Gastrocnemius medialis (tissue), 4 donors: ENCODE measurements around the gene AFDN. TPM values are rescaled to one million over a fixed set of nuclear protein-coding genes. Genes with fewer than 3 reads are reported as not detected.

Experiments
- ATAC-seq, 2 donors: fragments of 150-250 bp; one replicate each; pipeline ENCODE4 v1.9.1; 2016
- DNase-seq, 2 donors: peaks; one replicate each; pipeline ENCODE4 v3.0.0-alpha.2; 2019
- H3K27ac ChIP-seq, 4 donors: fragments of 200-600 bp; sonication (generic); 1 replicate in 1 of 4; 2 replicates in 3 of 4; pipeline ENCODE4 v1.5.1; 2016 to 2018; ENCODE audit warnings: mild to moderate bottlenecking in 2 of 4, moderate library complexity in 1 of 4
- H3K27me3 ChIP-seq, 3 donors: fragments of 200-600 bp; sonication (generic) in 2 of 3; 1 replicate in 1 of 3; 2 replicates in 2 of 3; pipeline versions ENCODE4 v1.5.1 to v1.6.0; 2016 to 2019; ENCODE audit warnings: mild to moderate bottlenecking in 1 of 3, moderate library complexity in 1 of 3
- H3K36me3 ChIP-seq, 2 donors: fragments of 200-600 bp; sonication (generic) in 1 of 2; one replicate each; pipeline ENCODE4 v1.5.1; 2017 to 2018
- H3K4me1 ChIP-seq, 2 donors: fragments of 200-600 bp; sonication (generic) in 1 of 2; one replicate each; pipeline ENCODE4 v1.5.1; 2016 to 2017; ENCODE audit warnings: mild to moderate bottlenecking in 2 of 2
- H3K4me3 ChIP-seq, 4 donors: fragments of 200-600 bp; sonication (generic) in 3 of 4; 1 replicate in 1 of 4; 2 replicates in 3 of 4; pipeline ENCODE4 v1.5.1; 2016 to 2019; ENCODE audit warnings: mild to moderate bottlenecking in 2 of 4
- H3K9me3 ChIP-seq, 3 donors: fragments of 200-600 bp; sonication (generic) in 2 of 3; 1 replicate in 1 of 3; 2 replicates in 2 of 3; pipeline ENCODE4 v1.5.1; 2016 to 2019
- CTCF ChIP-seq, 5 experiments: fragments of 450-650 bp in 3 of 5; fragments of 200-600 bp in 2 of 5; sonication (generic) in 2 of 5; IDR thresholded peaks in 4 of 5; conservative IDR thresholded peaks in 1 of 5; 1 replicate in 4 of 5; 2 replicates in 1 of 5; pipeline ENCODE4 v1.5.1; 2016 to 2019; ENCODE audit warnings: antibody characterized with exemption in 5 of 5, mild to moderate bottlenecking in 3 of 5, moderate library complexity in 3 of 5
- POLR2A ChIP-seq, 2 donors: fragments of 450-650 bp; IDR thresholded peaks; one replicate each; pipeline ENCODE4 v1.6.1; 2017; ENCODE audit warnings: antibody characterized with exemption in 2 of 2, mild to moderate bottlenecking in 2 of 2, moderate library complexity in 2 of 2
- in situ Hi-C, 4 donors: fragments of 200-750 bp; cut with MboI; loops; one replicate each; pipeline versions ENCODE4 v1.15.0 to v1.8.0; 2017; ENCODE audit warnings: low sequenced_read_pairs in 4 of 4
- intact Hi-C: fragments of 100-400 bp; cut with DNase I; formaldehyde crosslinking; loops from one replicate; pipeline ENCODE4 v1.15.1; 2023; ENCODE audit warnings: low total_unique reads
- total RNA-seq, 4 donors: library from RNA; depleted of rRNA; stranded (reverse); fragments of >200 nt; gene quantifications; one replicate each; pipeline versions ENCODE4 v1.1.0 to v1.2.3, GENCODE V29; 2016

AFDN gene
- total RNA-seq, 4 donors from 2014 or later, result 22.2 to 66.0 (median 30.0) TPM

GRCh38 chr6:167845856-167846255, 19.1 kb downstream of the AFDN start:
- ATAC-seq, result no peak
- DNase-seq, result no peak
- H3K9me3 ChIP-seq, result no peaks in the 10 kb centered on the region
- H3K4me3 ChIP-seq, result no peak overlapping the region
- no peaks in the 10 kb centered on the region for H3K36me3 ChIP-seq
- TF ChIP-seq CTCF (IDR thresholded peaks at IDR 0.05 in 4 of 5, conservative IDR thresholded peaks at IDR 0.05 in 1 of 5), result no peak
- no peaks in the 10 kb centered on the region for H3K27me3 ChIP-seq
- no peak overlapping the region for H3K27ac ChIP-seq
- intact Hi-C loops, result no loop called here
- in situ Hi-C loops, result no loop called here
- peaks cover 30 to 39% of the 10 kb centered on the region in 2 donors for H3K4me1 ChIP-seq

DNA sequence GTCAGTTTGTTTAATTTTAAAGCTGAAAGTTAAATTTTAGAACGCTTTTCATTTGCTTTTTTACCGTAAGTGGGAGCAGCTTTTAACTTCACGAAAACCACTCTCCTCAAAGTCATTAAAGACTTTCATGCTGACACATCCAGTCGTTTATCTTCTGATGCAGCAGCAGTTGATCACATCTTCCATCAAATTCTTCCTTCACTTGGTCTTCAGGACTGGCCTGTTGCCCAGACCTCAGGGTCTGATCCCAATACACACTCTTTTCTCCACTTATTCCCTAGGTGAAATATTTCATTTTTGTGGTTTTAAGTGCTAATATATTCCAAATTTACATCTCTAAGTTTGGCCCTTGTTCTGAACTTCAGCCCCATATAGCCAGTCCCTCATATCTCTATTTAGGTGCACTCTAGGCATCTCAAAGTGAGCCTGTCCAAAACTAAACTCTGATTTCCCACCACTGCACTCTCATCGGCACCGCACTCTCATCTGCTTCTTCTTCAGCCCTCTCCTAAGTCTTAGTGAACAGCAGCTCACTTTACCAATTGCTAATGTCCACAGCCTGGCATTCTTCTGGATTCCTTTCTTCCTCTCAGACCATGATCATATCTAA, 20.4 kb downstream of the AFDN start:
- Histone ChIP-seq H3K4me3 (no peak overlapping the region), H3K9me3 (no peaks in the 10 kb centered on the region), H3K27ac (peak overlapping the region in 3 of 4 donors; percentile 61 to 80 (median 68)), H3K27me3 (no peaks in the 10 kb centered on the region), H3K36me3 (no peaks in the 10 kb centered on the region), H3K4me1 (peaks cover 29 to 39% of the 10 kb centered on the region in 2 donors)
- intact Hi-C loops, result no loop called here
- DNase-seq (no peak), ATAC-seq (peak; percentile 46 to 57)
- in situ Hi-C loops, result no loop called here
- TF ChIP-seq POLR2A (IDR thresholded peaks at IDR 0.05) (no peak), CTCF (IDR thresholded peaks at IDR 0.05 in 4 of 5, conservative IDR thresholded peaks at IDR 0.05 in 1 of 5) (no peak)

GRCh38 chr6:167847936-167848335, 21.2 kb downstream of the AFDN start:
- Histone ChIP-seq H3K27me3 (no peaks in the 10 kb centered on the region), H3K4me3 (no peak overlapping the region), H3K36me3 (no peaks in the 10 kb centered on the region), H3K27ac (peak overlapping the region; percentile 43 to 80 (median 64)), H3K4me1 (peaks cover 28 to 39% of the 10 kb centered on the region in 2 donors), H3K9me3 (no peaks in the 10 kb centered on the region)
- ATAC-seq (peak; percentile 56 to 86), DNase-seq (no peak)
- intact Hi-C loops (no loop called here), in situ Hi-C loops (no loop called here)
- TF ChIP-seq POLR2A (IDR thresholded peaks at IDR 0.05) (no peak), CTCF (IDR thresholded peaks at IDR 0.05 in 4 of 5, conservative IDR thresholded peaks at IDR 0.05 in 1 of 5) (no peak)

- in situ Hi-C loops (no loop called here), intact Hi-C loops (no loop called here)
- Histone ChIP-seq H3K27ac (peak overlapping the region in 1 of 4 donors; percentile 80), H3K36me3 (no peaks in the 10 kb centered on the region), H3K9me3 (no peaks in the 10 kb centered on the region), H3K27me3 (no peaks in the 10 kb centered on the region), H3K4me1 (peaks cover 28 to 35% of the 10 kb centered on the region in 2 donors), H3K4me3 (no peak overlapping the region)
- DNase-seq (no peak), ATAC-seq (no peak)
- TF ChIP-seq CTCF (IDR thresholded peaks at IDR 0.05 in 4 of 5, conservative IDR thresholded peaks at IDR 0.05 in 1 of 5) (no peak), POLR2A (IDR thresholded peaks at IDR 0.05) (no peak)
Measured at GRCh38 chr6:167848783-167849182, 22.1 kb downstream of the AFDN start.
